Gastrocnemius medialis (tissue), 4 donors: Measurements from ENCODE around the gene DOCK7. TPM values are rescaled to one million over a fixed set of nuclear protein-coding genes. Genes with fewer than 3 reads are reported as not detected.
A peak's percentile ranks its signal among the peaks of the same experiment; 100 is the strongest.

Experiments used
- ATAC-seq, 2 donors: fragments of 150-250 bp; one replicate each; pipeline ENCODE4 v1.9.1; 2016
- DNase-seq, 2 donors: peaks; one replicate each; pipeline ENCODE4 v3.0.0-alpha.2; 2019
- H3K27ac ChIP-seq, 4 donors: fragments of 200-600 bp; sonication (generic); 1 replicate in 1 of 4; 2 replicates in 3 of 4; pipeline ENCODE4 v1.5.1; 2016 to 2018; ENCODE audit warnings: mild to moderate bottlenecking in 2 of 4, moderate library complexity in 1 of 4
- H3K27me3 ChIP-seq, 3 donors: fragments of 200-600 bp; sonication (generic) in 2 of 3; 1 replicate in 1 of 3; 2 replicates in 2 of 3; pipeline versions ENCODE4 v1.5.1 to v1.6.0; 2016 to 2019; ENCODE audit warnings: mild to moderate bottlenecking in 1 of 3, moderate library complexity in 1 of 3
- H3K36me3 ChIP-seq, 2 donors: fragments of 200-600 bp; sonication (generic) in 1 of 2; one replicate each; pipeline ENCODE4 v1.5.1; 2017 to 2018
- H3K4me1 ChIP-seq, 2 donors: fragments of 200-600 bp; sonication (generic) in 1 of 2; one replicate each; pipeline ENCODE4 v1.5.1; 2016 to 2017; ENCODE audit warnings: mild to moderate bottlenecking in 2 of 2
- H3K4me3 ChIP-seq, 4 donors: fragments of 200-600 bp; sonication (generic) in 3 of 4; 1 replicate in 1 of 4; 2 replicates in 3 of 4; pipeline ENCODE4 v1.5.1; 2016 to 2019; ENCODE audit warnings: mild to moderate bottlenecking in 2 of 4
- H3K9me3 ChIP-seq, 3 donors: fragments of 200-600 bp; sonication (generic) in 2 of 3; 1 replicate in 1 of 3; 2 replicates in 2 of 3; pipeline ENCODE4 v1.5.1; 2016 to 2019
- CTCF ChIP-seq, 5 experiments: fragments of 450-650 bp in 3 of 5; fragments of 200-600 bp in 2 of 5; sonication (generic) in 2 of 5; IDR thresholded peaks in 4 of 5; conservative IDR thresholded peaks in 1 of 5; 1 replicate in 4 of 5; 2 replicates in 1 of 5; pipeline ENCODE4 v1.5.1; 2016 to 2019; ENCODE audit warnings: antibody characterized with exemption in 5 of 5, mild to moderate bottlenecking in 3 of 5, moderate library complexity in 3 of 5
- POLR2A ChIP-seq, 2 donors: fragments of 450-650 bp; IDR thresholded peaks; one replicate each; pipeline ENCODE4 v1.6.1; 2017; ENCODE audit warnings: antibody characterized with exemption in 2 of 2, mild to moderate bottlenecking in 2 of 2, moderate library complexity in 2 of 2
- in situ Hi-C, 4 donors: fragments of 200-750 bp; cut with MboI; loops; one replicate each; pipeline versions ENCODE4 v1.15.0 to v1.8.0; 2017; ENCODE audit warnings: low sequenced_read_pairs in 4 of 4
- intact Hi-C: fragments of 100-400 bp; cut with DNase I; formaldehyde crosslinking; loops from one replicate; pipeline ENCODE4 v1.15.1; 2023; ENCODE audit warnings: low total_unique reads
- total RNA-seq, 4 donors: library from RNA; depleted of rRNA; stranded (reverse); fragments of >200 nt; gene quantifications; one replicate each; pipeline versions ENCODE4 v1.1.0 to v1.2.3, GENCODE V29; 2016

DOCK7 gene
- total RNA-seq, 4 donors from 2014 or later, result 7.9 to 14.7 (median 10.9) TPM

DNA sequence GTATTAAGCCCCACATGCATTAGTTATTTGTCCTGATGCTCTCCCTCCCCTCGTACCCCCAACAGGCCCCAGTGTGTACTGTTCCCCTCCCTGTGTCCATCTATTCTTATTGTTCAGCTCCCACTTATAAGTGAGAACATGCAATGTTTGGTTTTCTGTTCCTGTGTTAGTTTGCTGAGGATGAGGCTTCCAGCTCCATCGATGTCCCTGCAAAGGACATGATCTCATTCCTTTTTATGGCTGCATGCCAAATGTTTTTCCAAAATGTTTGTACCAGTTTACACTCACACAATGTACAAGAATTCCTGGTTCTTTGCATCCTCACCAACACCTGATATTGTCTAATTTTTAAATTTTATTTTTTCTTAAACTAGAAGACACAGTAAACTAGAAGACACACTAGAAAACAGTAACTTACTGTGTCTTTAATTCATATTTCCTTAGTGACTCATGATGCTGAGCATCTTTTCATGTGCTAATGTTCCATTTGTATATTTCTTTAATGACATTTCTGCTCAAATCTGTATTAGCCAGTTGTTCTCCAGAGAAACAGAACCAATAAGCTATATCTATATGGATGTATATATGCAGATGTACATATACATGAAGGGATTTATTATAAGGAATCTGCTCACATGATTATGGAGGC lies 270.7 kb downstream of the DOCK7 start:
- Histone ChIP-seq H3K9me3 (no peaks in the 10 kb centered on the region), H3K27me3 (no peaks in the 10 kb centered on the region), H3K36me3 (no peaks in the 10 kb centered on the region), H3K4me1 (no peaks in the 10 kb centered on the region), H3K4me3 (no peak overlapping the region), H3K27ac (no peak overlapping the region)
- intact Hi-C loops (no loop called here), in situ Hi-C loops (no loop called here)
- DNase-seq (no peak), ATAC-seq (no peak)
- no peak for TF ChIP-seq CTCF (IDR thresholded peaks at IDR 0.05 in 4 of 5, conservative IDR thresholded peaks at IDR 0.05 in 1 of 5)
- no peak for TF ChIP-seq POLR2A (IDR thresholded peaks at IDR 0.05)

GRCh38 chr1:62415687-62416086 lies 272.5 kb downstream of the DOCK7 start:
- Histone ChIP-seq H3K27me3 (no peaks in the 10 kb centered on the region), H3K36me3 (no peaks in the 10 kb centered on the region), H3K9me3 (no peaks in the 10 kb centered on the region), H3K4me1 (no peaks in the 10 kb centered on the region), H3K27ac (no peak overlapping the region), H3K4me3 (no peak overlapping the region)
- in situ Hi-C loops, result no loop called here
- ATAC-seq, result no peak
- no peak for DNase-seq
- intact Hi-C loops, result no loop called here
- no peak for TF ChIP-seq CTCF (IDR thresholded peaks at IDR 0.05 in 4 of 5, conservative IDR thresholded peaks at IDR 0.05 in 1 of 5)
- no peak for TF ChIP-seq POLR2A (IDR thresholded peaks at IDR 0.05)

GRCh38 chr1:62407398-62408009 lies 280.7 kb downstream of the DOCK7 start:
- Histone ChIP-seq H3K9me3 (no peaks in the 10 kb centered on the region), H3K4me3 (no peak overlapping the region), H3K4me1 (no peaks in the 10 kb centered on the region), H3K27me3 (no peaks in the 10 kb centered on the region), H3K27ac (no peak overlapping the region), H3K36me3 (no peaks in the 10 kb centered on the region)
- in situ Hi-C loops (loop anchor here (5.0 to 10.0 kb wide), 2 partner anchors 230 to 233 kb away; no protein-coding TSS in a partner anchor), intact Hi-C loops (loop anchor here (1.0 kb wide), 1 partner anchor 232 kb away; no protein-coding TSS in a partner anchor)
- no peak for DNase-seq
- peak; percentile 58 to 62 for ATAC-seq
- no peak for TF ChIP-seq POLR2A (IDR thresholded peaks at IDR 0.05)
- peak; percentile 32 to 78 (median 51) for TF ChIP-seq CTCF (IDR thresholded peaks at IDR 0.05 in 4 of 5, conservative IDR thresholded peaks at IDR 0.05 in 1 of 5)

DNA sequence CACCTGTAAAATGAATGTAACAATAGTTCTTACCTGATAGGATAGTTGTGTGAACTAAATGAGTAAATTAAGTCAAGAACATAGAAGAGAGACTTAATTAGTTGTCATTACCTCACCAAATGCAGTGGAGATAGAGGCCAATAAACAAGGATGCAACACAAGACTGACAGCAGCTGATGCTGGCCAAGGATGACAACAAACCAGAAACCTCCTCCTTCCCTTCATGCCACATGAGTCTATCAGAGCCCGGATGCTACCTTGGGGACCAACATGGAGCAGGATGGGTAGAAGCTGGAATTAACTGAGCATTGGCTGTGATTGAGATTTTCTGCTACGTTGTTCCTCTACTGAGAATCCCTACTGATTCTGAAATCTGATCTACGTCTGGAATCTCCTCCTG lies 281.6 kb downstream of the DOCK7 start:
- in situ Hi-C loops (loop anchor here (5.0 to 10.0 kb wide), 2 partner anchors 229 to 232 kb away; no protein-coding TSS in a partner anchor), intact Hi-C loops (no loop called here)
- no peak overlapping the region for H3K4me3 ChIP-seq
- H3K4me1 ChIP-seq, result no peaks in the 10 kb centered on the region
- no peaks in the 10 kb centered on the region for H3K9me3 ChIP-seq
- H3K27ac ChIP-seq, result no peak overlapping the region
- no peak for ATAC-seq
- H3K27me3 ChIP-seq, result no peaks in the 10 kb centered on the region
- no peaks in the 10 kb centered on the region for H3K36me3 ChIP-seq
- no peak for DNase-seq
- TF ChIP-seq POLR2A (IDR thresholded peaks at IDR 0.05) (no peak), CTCF (IDR thresholded peaks at IDR 0.05 in 4 of 5, conservative IDR thresholded peaks at IDR 0.05 in 1 of 5) (no peak)
